Measurements from ENCODE around the gene SPATA4.

DNA sequence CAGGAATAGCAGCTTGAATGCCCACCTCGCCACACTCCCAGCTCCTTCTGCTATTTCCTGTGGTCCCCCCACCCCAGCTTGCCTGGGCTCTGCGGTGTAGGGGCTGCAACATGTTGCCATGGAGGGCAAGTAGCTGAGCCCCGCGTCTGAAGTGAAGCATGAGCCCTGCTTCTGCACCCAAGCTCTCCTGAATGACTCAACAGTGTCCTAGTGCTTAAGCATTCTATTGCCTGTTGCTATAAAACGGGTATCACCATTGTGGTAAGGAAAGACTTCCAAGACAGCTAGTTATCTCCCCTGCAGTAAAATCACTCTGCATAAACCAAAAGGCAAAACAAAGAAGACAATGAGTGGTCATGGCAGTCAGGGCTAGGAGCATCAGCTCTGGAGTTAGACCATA, 31.4 kb upstream of the SPATA4 start:
- TF ChIP-seq TOX (CRISPR knock-in tag; IDR thresholded peaks at IDR 0.05; ENCODE audit: borderline replicate concordance) (no peak), PPARA (CRISPR knock-in tag; IDR thresholded peaks at IDR 0.05; ENCODE audit: borderline replicate concordance) (no peak), OSR1 (CRISPR knock-in tag; IDR thresholded peaks at IDR 0.05) (no peak), ARNTL (CRISPR knock-in tag; IDR thresholded peaks at IDR 0.05; ENCODE audit: borderline replicate concordance, low read depth) (no peak), TCF4 (CRISPR knock-in tag; IDR thresholded peaks at IDR 0.05; ENCODE audit: borderline replicate concordance) (no peak), ZFP3 (CRISPR knock-in tag; IDR thresholded peaks at IDR 0.05) (no peak), GLIS3 (CRISPR knock-in tag; IDR thresholded peaks at IDR 0.05) (no peak), POU6F1 (CRISPR knock-in tag; IDR thresholded peaks at IDR 0.05; ENCODE audit: borderline replicate concordance, low read depth) (no peak), ZFP30 (CRISPR knock-in tag; IDR thresholded peaks at IDR 0.05) (no peak), BACH2 (CRISPR knock-in tag; IDR thresholded peaks at IDR 0.05; ENCODE audit: borderline replicate concordance) (no peak), TSHZ2 (CRISPR knock-in tag; IDR thresholded peaks at IDR 0.05) (no peak)
- TF ChIP-seq, protein P1, sequence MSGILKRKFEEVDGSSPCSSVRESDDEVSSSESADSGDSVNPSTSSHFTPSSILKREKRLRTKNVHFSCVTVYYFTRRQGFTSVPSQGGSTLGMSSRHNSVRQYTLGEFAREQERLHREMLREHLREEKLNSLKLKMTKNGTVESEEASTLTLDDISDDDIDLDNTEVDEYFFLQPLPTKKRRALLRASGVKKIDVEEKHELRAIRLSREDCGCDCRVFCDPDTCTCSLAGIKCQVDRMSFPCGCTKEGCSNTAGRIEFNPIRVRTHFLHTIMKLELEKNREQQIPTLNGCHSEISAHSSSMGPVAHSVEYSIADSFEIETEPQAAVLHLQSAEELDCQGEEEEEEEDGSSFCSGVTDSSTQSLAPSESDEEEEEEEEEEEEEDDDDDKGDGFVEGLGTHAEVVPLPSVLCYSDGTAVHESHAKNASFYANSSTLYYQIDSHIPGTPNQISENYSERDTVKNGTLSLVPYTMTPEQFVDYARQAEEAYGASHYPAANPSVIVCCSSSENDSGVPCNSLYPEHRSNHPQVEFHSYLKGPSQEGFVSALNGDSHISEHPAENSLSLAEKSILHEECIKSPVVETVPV (CRISPR knock-in tag; IDR thresholded peaks at IDR 0.05): no peak

All from SK-N-SH treated with all-trans-retinoic acid at 6 μM for 48 hours (cell line).